ENCODE results near the gene MOCS1.

MOCS1 gene

GRCh38 chr6:39947611-39948068 lies 13.4 kb upstream of the MOCS1 start:
- DNase-seq, result no peak

GRCh38 chr6:39945626-39946025 lies 11.4 kb upstream of the MOCS1 start:
- no peak for DNase-seq

GRCh38 chr6:39942903-39943580 lies 8.8 kb upstream of the MOCS1 start:
- DNase-seq, result no peak

- DNase-seq, result no peak
Measured at GRCh38 chr6:39941820-39942219, 7.6 kb upstream of the MOCS1 start.

- DNase-seq, result no peak
Measured at GRCh38 chr6:39941138-39941537, 6.9 kb upstream of the MOCS1 start.

GRCh38 chr6:39938773-39939654 lies 4.8 kb upstream of the MOCS1 start:
- DNase-seq, result no peak

GRCh38 chr6:39937686-39938333 lies 3.5 kb upstream of the MOCS1 start:
- DNase-seq, result no peak

- DNase-seq, result no peak
Measured at GRCh38 chr6:39936857-39937256, 2.6 kb upstream of the MOCS1 start.

GRCh38 chr6:39935241-39935640 lies 979 bp upstream of the MOCS1 start:
- DNase-seq, result no peak

- DNase-seq, result no peak
Measured at GRCh38 chr6:39933669-39934130, 562 bp downstream of the MOCS1 start.

- DNase-seq, result no peak
Measured at GRCh38 chr6:39932386-39932910, 1.8 kb downstream of the MOCS1 start.

- no peak for DNase-seq
Measured at GRCh38 chr6:39931607-39932006, 2.7 kb downstream of the MOCS1 start.

GRCh38 chr6:39930540-39930939 lies 3.7 kb downstream of the MOCS1 start:
- DNase-seq, result no peak

GRCh38 chr6:39929733-39930461 lies 4.4 kb downstream of the MOCS1 start:
- DNase-seq, result no peak

- DNase-seq, result no peak
Measured at GRCh38 chr6:39929039-39929732, 5.1 kb downstream of the MOCS1 start.

- no peak for DNase-seq
Measured at GRCh38 chr6:39927159-39927558, 7.1 kb downstream of the MOCS1 start.

- no peak for DNase-seq
Measured at GRCh38 chr6:39926668-39927067, 7.6 kb downstream of the MOCS1 start.

- DNase-seq, result no peak
Measured at GRCh38 chr6:39925931-39926290, 8.4 kb downstream of the MOCS1 start.

GRCh38 chr6:39925191-39925930 lies 8.9 kb downstream of the MOCS1 start:
- no peak for DNase-seq

GRCh38 chr6:39924283-39924682 lies 10.0 kb downstream of the MOCS1 start:
- DNase-seq, result no peak

- DNase-seq, result no peak
Measured at GRCh38 chr6:39923861-39924260, 10.4 kb downstream of the MOCS1 start.

Data from CD4-positive, alpha-beta T cell treated with Interleukin-4 for 4 hours (primary cell).